Naive B cell (primary cell): ENCODE data around the gene MUC5B. TPM values are rescaled to one million over a fixed set of nuclear protein-coding genes. Genes with fewer than 3 reads are reported as not detected.

Source experiments
- ATAC-seq, 2 donors: fragments of 150-1000 bp; cut with Tn5 transposase; 2 replicates each; pipeline ENCODE4 v1.10.0; 2021; ENCODE audit warnings: low read depth in 2 of 2, mild to moderate bottlenecking in 2 of 2, moderate library complexity in 2 of 2
- DNase-seq: peaks from one replicate; pipeline ENCODE4 v3.0.0; 2022
- H3K27ac Mint-ChIP-seq, 6 donors: one replicate each; pipeline ENCODE4 v1.8.0; 2020 to 2022; ENCODE audit warnings: mild to moderate bottlenecking in 6 of 6, mixed read lengths in 6 of 6, moderate library complexity in 5 of 6, inconsistent platforms in 2 of 6
- H3K27me3 Mint-ChIP-seq, 3 donors: one replicate each; pipeline ENCODE4 v1.8.0; 2021 to 2022; ENCODE audit warnings: mixed read lengths in 3 of 3, mild to moderate bottlenecking in 1 of 3
- H3K36me3 Mint-ChIP-seq, 2 donors: one replicate each; pipeline ENCODE4 v1.8.0; 2020 to 2022; ENCODE audit warnings: mixed read lengths in 2 of 2, inconsistent platforms in 1 of 2, mild to moderate bottlenecking in 1 of 2
- H3K4me1 Mint-ChIP-seq, 3 donors: one replicate each; pipeline ENCODE4 v1.8.0; 2020 to 2022; ENCODE audit warnings: mixed read lengths in 3 of 3, inconsistent platforms in 1 of 3, mild to moderate bottlenecking in 1 of 3, moderate library complexity in 1 of 3
- H3K4me3 Mint-ChIP-seq, 8 donors: one replicate each; pipeline ENCODE4 v1.8.0; 2020 to 2022; ENCODE audit warnings: mild to moderate bottlenecking in 8 of 8, mixed read lengths in 8 of 8, moderate library complexity in 8 of 8, inconsistent platforms in 2 of 8
- H3K9me3 Mint-ChIP-seq, 7 donors: one replicate each; pipeline ENCODE4 v1.8.0; 2020 to 2022; ENCODE audit warnings: mixed read lengths in 7 of 7, mild to moderate bottlenecking in 5 of 7, inconsistent platforms in 2 of 7, moderate library complexity in 1 of 7
- polyA plus RNA-seq, 6 donors: library from polyadenylated mRNA; unstranded; fragments of 300-500 nt; fragmentation: Illumina TruSeq; gene quantifications; one replicate each; pipeline ENCODE4 v1.2.3, GENCODE V29; 2021; ENCODE audit warnings: low read depth in 6 of 6

MUC5B gene
- polyA plus RNA-seq, 6 donors from 2014 or later: not detected

GRCh38 chr11:1272531-1272930 lies 49.7 kb downstream of the MUC5B start:
- Mint-ChIP-seq H3K36me3 (no peaks in the 10 kb centered on the region), H3K4me1 (peaks cover 0 to 6% (median 2%) of the 10 kb centered on the region in 3 donors), H3K4me3 (no peak overlapping the region), H3K27me3 (no peaks in the 10 kb centered on the region), H3K9me3 (no peaks in the 10 kb centered on the region), H3K27ac (peak overlapping the region in 1 of 6 donors; percentile 71)
- DNase-seq: no peak
- ATAC-seq: no peak

GRCh38 chr11:1274501-1274900 lies 51.6 kb downstream of the MUC5B start:
- Mint-ChIP-seq H3K4me1 (peaks cover 4 to 6% (median 4%) of the 10 kb centered on the region in 3 donors), H3K27me3 (no peaks in the 10 kb centered on the region), H3K36me3 (no peaks in the 10 kb centered on the region), H3K9me3 (no peaks in the 10 kb centered on the region), H3K27ac (no peak overlapping the region), H3K4me3 (no peak overlapping the region)
- DNase-seq (no peak), ATAC-seq (no peak)

DNA sequence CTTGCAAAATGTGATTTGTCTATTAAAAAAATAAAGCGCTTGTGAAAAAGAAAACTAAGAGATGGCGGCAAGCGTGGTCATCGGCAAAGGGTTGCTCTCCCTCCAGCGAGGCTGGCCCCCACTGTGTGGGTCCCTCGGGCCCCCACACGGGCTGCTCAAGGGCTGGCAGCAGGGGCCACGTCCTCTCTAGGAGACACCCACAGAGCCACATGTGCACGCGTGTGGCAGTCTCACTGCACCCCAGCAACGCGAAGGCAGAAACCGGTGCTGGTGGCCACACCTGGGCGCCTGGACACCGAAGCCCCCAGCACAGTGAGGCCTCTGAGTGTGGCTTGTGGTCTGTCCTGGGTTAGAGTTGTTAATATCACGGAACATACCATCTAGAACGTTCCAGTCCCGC lies 52.2 kb downstream of the MUC5B start:
- H3K4me1 Mint-ChIP-seq: peaks cover 4 to 5% (median 4%) of the 10 kb centered on the region in 3 donors
- H3K27ac Mint-ChIP-seq: no peak overlapping the region
- no peak overlapping the region for H3K4me3 Mint-ChIP-seq
- no peaks in the 10 kb centered on the region for H3K27me3 Mint-ChIP-seq
- no peak for DNase-seq
- peaks cover 0 to 1% of the 10 kb centered on the region in 2 donors for H3K36me3 Mint-ChIP-seq
- H3K9me3 Mint-ChIP-seq: no peaks in the 10 kb centered on the region
- ATAC-seq: no peak

GRCh38 chr11:1276041-1276790 lies 53.4 kb downstream of the MUC5B start:
- ATAC-seq (no peak), DNase-seq (no peak)
- peaks cover 0 to 7% of the 10 kb centered on the region in 2 donors for H3K36me3 Mint-ChIP-seq
- peak overlapping the region in 1 of 6 donors; percentile 66 for H3K27ac Mint-ChIP-seq
- H3K4me3 Mint-ChIP-seq: no peak overlapping the region
- H3K4me1 Mint-ChIP-seq: peaks cover 0 to 4% (median 4%) of the 10 kb centered on the region in 3 donors
- H3K9me3 Mint-ChIP-seq: no peaks in the 10 kb centered on the region
- no peaks in the 10 kb centered on the region for H3K27me3 Mint-ChIP-seq

- H3K27me3 Mint-ChIP-seq: no peaks in the 10 kb centered on the region
- H3K4me3 Mint-ChIP-seq: no peak overlapping the region
- H3K27ac Mint-ChIP-seq: no peak overlapping the region
- peaks cover 0 to 4% (median 4%) of the 10 kb centered on the region in 3 donors for H3K4me1 Mint-ChIP-seq
- DNase-seq: no peak
- no peak for ATAC-seq
- H3K36me3 Mint-ChIP-seq: peaks cover 0 to 7% of the 10 kb centered on the region in 2 donors
- H3K9me3 Mint-ChIP-seq: no peaks in the 10 kb centered on the region
Observed at GRCh38 chr11:1276866-1277615, 54.2 kb downstream of the MUC5B start.

DNA sequence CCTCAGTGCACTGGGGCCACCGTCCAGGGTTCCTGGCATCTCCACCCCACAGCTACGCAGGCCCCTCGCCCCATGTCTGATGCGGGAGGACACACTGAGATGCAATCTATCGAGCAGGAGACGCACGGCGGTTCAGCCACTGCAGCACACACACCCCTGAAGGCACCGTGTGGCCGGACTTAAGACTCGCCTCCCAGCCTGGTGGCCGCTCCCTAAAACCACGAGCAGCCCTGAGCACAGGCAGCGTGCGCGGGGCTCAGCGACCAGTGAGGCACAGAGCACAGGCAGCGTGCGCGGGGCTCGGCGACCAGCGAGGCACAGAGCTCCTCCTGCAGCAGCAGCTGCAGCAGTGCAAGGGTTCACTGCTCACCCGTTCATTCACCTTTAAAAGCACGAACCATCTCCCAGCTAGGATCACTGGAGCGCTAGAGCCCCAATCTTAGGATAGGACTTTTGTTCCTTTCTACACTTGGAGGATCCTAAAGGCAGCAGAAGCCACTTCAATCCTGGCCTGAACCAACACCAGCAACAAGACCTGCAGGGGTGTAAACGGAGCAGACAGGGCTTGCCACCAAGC lies 55.2 kb downstream of the MUC5B start:
- H3K9me3 Mint-ChIP-seq: no peaks in the 10 kb centered on the region
- ATAC-seq: no peak
- DNase-seq: no peak
- no peak overlapping the region for H3K4me3 Mint-ChIP-seq
- peak overlapping the region in 2 of 6 donors; percentile 44 to 71 for H3K27ac Mint-ChIP-seq
- H3K27me3 Mint-ChIP-seq: no peaks in the 10 kb centered on the region
- H3K4me1 Mint-ChIP-seq: peaks cover 0 to 4% (median 4%) of the 10 kb centered on the region in 3 donors
- peaks cover 0 to 7% of the 10 kb centered on the region in 2 donors for H3K36me3 Mint-ChIP-seq

DNA sequence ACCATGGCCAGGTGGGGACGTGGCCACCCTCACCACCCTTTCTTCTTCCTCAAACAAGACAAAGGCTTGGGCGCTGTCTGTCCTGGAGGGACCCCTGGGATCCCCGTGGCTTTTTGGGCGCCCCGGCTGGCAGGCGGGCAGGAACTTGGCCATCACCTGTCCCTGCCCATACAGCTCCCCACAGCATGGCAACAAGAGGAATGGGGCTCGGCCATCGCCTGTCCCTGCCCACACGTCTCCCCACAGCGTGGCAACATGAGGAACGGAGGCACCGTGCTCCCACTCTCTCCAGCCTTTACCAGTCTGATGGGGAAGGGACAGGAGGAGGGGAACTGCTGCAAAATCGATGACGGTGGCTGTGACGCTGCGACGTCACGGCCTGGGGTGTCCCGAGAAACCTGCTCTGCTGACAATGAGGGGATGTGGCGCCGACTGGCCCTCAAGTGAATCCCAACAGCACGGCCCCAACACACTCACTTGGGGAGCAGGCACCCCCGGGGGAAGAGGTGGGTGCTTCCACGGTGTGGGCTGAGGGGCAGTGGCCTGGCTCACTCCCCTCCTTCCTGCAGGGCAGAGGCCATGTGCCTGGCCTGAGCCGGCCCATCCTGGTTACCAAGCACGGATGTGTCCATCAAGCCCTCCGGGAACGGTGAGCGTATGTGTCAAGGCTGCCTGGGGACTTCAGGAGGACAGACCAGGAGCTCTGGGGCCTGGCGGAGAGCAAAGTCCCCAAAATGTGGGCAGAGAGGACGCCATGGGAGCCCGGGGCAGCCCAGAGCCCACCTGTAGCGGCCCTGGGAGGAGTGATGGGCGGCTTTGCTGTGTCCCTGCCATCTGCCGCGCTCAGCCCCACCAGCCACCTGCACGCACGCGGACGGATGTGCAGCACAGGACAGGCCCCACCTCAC lies 56.2 kb downstream of the MUC5B start:
- ATAC-seq: no peak
- Mint-ChIP-seq H3K36me3 (peaks cover 0 to 7% of the 10 kb centered on the region in 2 donors), H3K27ac (peak overlapping the region in 1 of 6 donors; percentile 45), H3K4me1 (peaks cover 0 to 4% (median 4%) of the 10 kb centered on the region in 3 donors), H3K27me3 (no peaks in the 10 kb centered on the region), H3K4me3 (no peak overlapping the region), H3K9me3 (no peaks in the 10 kb centered on the region)
- DNase-seq: no peak

GRCh38 chr11:1279674-1280055 lies 56.8 kb downstream of the MUC5B start:
- ATAC-seq: no peak
- peaks cover 0 to 7% of the 10 kb centered on the region in 2 donors for H3K36me3 Mint-ChIP-seq
- no peak for DNase-seq
- H3K9me3 Mint-ChIP-seq: no peaks in the 10 kb centered on the region
- peaks cover 0 to 4% (median 4%) of the 10 kb centered on the region in 3 donors for H3K4me1 Mint-ChIP-seq
- H3K27me3 Mint-ChIP-seq: no peaks in the 10 kb centered on the region
- no peak overlapping the region for H3K4me3 Mint-ChIP-seq
- peak overlapping the region in 3 of 6 donors; percentile 30 to 78 (median 45) for H3K27ac Mint-ChIP-seq

DNA sequence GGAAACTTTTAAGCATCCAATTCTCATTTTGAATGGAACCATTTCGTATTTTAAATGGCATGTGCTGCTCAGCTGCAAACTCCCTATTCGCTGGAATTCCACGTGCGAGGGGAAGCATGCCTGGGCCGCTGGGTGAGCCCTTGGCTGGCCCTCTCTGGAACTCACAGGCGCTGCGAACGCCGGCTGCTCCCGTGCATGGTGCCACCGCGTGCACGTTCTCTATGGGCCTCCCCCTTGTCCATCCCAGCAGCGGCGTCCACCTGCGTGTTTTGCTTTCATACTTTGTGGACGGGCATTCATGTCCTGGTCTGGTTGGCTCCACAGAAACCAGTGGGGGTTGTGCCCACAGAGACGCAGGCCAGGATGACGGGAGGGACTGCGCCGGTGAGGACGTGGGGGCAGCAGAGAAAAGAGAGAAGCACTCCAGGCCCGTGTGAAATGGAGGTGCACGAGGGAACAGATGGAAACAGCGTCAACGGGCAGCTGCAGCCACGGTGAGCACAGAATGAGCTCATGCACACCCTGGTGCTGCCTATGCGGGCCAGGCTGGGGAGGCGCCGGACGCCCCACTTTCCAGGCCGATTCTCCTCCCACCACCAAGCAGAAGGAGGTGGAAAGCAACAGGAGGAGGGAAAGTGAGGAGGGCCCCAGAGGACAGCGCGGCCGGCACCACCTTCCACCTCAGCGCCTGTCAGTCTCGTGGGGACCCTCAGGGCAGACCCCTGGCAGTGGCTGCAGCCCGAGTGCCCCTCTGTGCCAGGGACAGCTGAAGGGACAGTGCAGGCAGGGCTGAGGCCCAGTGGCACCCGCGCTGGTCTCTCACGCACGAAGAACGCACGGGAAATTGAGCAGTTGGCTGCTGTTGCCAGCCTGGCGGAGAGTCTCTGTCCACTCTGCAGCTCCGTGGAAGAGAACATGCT lies 57.5 kb downstream of the MUC5B start:
- no peak for ATAC-seq
- no peak for DNase-seq
- Mint-ChIP-seq H3K9me3 (no peaks in the 10 kb centered on the region), H3K4me3 (no peak overlapping the region), H3K36me3 (peaks cover 0 to 7% of the 10 kb centered on the region in 2 donors), H3K27me3 (no peaks in the 10 kb centered on the region), H3K27ac (peak overlapping the region in 2 of 6 donors; percentile 27 to 78), H3K4me1 (peaks cover 0 to 4% (median 4%) of the 10 kb centered on the region in 3 donors)

- no peak overlapping the region for H3K4me3 Mint-ChIP-seq
- H3K4me1 Mint-ChIP-seq: peaks cover 0 to 4% (median 4%) of the 10 kb centered on the region in 3 donors
- H3K9me3 Mint-ChIP-seq: no peaks in the 10 kb centered on the region
- no peak overlapping the region for H3K27ac Mint-ChIP-seq
- H3K27me3 Mint-ChIP-seq: no peaks in the 10 kb centered on the region
- peaks cover 0 to 7% of the 10 kb centered on the region in 2 donors for H3K36me3 Mint-ChIP-seq
- DNase-seq: no peak
- no peak for ATAC-seq
Observed at GRCh38 chr11:1281326-1281973, 58.6 kb downstream of the MUC5B start.

GRCh38 chr11:1281974-1282365 lies 59.1 kb downstream of the MUC5B start:
- no peak for ATAC-seq
- Mint-ChIP-seq H3K9me3 (no peaks in the 10 kb centered on the region), H3K27me3 (no peaks in the 10 kb centered on the region), H3K36me3 (peaks cover 0 to 7% of the 10 kb centered on the region in 2 donors), H3K4me3 (no peak overlapping the region), H3K27ac (peak overlapping the region in 1 of 6 donors; percentile 16), H3K4me1 (peaks cover 0 to 4% (median 4%) of the 10 kb centered on the region in 3 donors)
- DNase-seq: no peak

DNA sequence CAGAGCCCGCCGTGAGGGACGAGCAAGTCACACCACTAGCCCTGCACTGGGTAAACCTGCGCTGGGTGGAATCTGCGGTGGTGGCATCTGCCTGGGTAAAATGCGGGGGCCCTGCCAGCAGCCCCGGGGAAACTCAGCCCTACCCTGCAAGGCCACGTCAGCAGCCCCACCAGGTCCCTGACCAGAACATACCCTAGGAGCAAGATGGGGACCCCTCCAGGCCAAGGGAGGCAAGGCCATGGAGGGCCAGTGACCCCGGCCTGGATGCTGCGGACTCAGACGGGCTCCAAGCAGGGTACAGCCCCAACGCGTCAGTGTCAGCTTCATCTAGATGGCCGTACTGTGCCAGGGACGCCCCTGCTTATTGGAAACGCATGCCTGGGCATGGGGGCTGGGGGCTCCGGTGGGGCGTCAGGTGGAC lies 60.2 kb downstream of the MUC5B start:
- peak overlapping the region in 2 of 6 donors; percentile 19 to 21 for H3K27ac Mint-ChIP-seq
- H3K27me3 Mint-ChIP-seq: no peaks in the 10 kb centered on the region
- H3K36me3 Mint-ChIP-seq: peaks cover 0 to 7% of the 10 kb centered on the region in 2 donors
- no peak for ATAC-seq
- DNase-seq: no peak
- H3K9me3 Mint-ChIP-seq: no peaks in the 10 kb centered on the region
- peaks cover 0 to 4% (median 0%) of the 10 kb centered on the region in 3 donors for H3K4me1 Mint-ChIP-seq
- H3K4me3 Mint-ChIP-seq: no peak overlapping the region
